Stimulated activated CD8-positive, alpha-beta memory T cell treated with anti-CD3 and anti-CD28 coated beads, Interleukin-12 subunit alpha, Interleukin-12 subunit beta, amount 100 ng/mL, for 24 hours (primary cell): Measurements from ENCODE around the gene COX18.
A peak's percentile ranks its signal among the peaks of the same experiment; 100 is the strongest.

Source experiments
- DNase-seq: peaks from one replicate; pipeline ENCODE4 v3.0.0-alpha.2; 2020; ENCODE audit errors: extremely low read depth

The COX18 gene, protein sequence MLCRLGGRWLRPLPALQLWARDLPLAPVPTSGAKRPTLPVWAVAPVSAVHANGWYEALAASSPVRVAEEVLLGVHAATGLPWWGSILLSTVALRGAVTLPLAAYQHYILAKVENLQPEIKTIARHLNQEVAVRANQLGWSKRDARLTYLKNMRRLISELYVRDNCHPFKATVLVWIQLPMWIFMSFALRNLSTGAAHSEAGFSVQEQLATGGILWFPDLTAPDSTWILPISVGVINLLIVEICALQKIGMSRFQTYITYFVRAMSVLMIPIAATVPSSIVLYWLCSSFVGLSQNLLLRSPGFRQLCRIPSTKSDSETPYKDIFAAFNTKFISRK

DNA sequence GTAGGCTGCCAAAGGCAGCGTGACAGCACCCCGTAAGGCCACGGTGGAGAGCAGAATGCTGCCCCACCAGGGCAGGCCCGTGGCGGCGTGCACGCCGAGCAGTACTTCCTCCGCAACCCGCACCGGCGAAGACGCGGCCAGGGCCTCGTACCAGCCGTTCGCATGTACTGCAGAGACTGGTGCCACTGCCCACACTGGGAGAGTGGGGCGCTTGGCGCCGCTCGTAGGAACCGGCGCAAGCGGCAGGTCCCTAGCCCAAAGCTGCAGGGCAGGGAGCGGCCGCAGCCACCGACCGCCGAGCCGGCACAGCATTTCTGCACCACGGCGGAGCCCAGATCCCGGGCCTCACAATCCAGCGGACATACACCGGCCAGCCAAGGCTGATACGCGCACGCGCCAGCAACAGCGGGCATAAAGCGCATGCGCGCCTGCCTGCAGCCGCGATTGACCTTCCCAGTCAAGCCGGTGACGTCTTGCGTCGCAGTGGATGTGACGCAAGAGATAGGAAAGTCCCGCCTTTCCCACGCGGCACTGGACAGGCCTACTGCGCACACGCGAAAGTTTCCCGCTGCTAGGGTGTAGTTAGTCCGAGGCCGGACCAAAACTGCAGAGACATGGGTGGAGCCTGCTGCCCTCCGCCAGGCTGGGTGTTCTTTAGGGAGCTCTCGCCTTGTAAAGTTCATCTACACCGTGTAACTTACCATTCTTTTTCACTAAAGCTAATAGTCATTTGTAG, at the start of gene COX18:
TSS of gene COX18 (minus strand) at position 379 of the 736 bp plus-strand sequence. CDS start at position 312, 67 bp downstream.
- peak; percentile 86 for DNase-seq

DNA sequence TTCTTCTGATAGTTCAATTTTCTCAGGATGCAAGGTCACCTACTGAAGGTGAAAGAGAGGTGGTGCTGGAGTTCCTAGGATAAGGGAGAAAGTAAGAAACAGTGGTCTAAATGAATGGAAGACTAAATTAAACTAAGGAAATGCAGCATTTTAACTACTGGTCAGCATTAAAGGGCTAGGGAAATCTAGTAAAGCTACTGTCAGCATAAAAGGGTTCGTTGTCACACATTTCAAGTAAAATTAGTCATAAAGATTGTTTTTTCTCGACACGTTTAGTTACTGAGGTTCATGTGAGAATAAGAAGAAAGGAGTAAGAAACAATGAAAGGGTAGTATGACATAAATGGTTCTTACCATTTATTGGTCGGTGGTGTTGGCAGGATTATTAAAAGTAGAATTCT, 40.0 kb upstream of the COX18 start:
- no peak for DNase-seq

DNA sequence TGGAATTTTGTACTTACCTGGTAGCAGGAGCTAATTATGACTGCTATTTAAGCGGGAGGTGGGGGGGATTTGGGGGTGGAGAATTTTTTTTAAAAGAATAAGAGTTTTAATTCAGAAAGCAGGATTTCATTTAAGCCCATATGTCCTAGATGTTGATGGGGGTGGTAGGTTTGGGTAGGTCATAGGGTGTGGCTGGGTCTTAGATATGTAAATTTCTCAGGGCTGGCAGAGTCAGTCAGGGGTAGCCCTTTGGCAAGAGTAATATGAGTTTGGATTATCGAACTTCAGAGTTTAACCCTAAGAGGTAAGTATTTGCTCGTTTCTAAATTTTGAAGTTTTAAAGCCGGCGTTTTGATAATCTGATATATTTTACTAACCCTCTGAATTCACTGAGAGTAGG, 35.2 kb upstream of the COX18 start:
- no peak for DNase-seq

DNA sequence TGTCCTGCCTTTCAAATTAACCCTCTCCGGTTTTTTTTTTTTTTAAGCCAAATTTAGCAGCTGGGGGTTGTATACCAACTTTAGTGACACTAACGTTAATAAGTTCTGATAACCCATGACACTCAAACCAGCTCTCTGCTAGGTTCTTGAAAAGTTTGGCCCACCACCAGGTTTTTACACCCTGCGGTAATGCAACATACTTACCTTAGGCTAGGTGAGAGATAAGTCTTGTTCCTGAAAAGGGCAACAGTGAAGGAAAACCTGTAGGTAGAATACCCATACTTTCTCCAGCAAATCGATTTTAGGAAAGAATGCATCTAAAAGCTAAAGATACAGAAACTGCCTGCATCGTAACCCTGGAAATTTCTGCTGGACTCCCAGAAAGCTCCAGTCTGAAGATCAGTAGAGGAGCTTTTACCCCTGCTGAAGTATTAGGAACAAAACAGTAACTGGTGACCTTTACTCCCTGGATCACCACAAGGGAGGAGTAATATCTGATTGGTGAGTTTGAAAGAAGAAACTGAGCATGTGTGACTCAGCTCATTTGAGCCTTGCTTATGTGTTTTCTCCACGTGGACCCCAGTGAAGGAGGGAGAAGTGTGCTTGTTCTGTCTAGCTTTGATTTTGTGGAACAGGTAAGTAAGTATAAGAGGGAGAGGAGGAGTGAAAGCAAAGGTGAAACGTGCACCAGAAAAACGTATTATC, 34.4 kb upstream of the COX18 start:
- no peak for DNase-seq

DNA sequence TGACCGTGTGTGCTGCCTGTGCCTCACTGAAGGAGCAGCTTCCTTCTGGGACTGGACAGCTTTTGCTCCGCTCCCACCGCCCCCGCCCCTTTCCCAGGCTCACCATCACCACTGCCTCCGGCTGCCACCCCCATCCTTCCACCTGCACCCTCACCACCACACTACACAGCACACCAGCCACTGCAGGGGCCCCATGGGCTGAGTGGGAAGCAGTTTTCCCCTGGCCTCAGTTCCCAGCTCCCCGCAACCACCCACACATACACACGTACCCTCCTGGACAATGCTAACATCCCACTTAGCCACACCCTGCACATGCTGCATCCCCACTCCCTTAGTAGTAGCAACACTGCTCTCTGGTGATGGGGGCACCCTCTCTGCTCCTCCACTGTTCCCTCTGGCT, 29.6 kb upstream of the COX18 start:
- no peak for DNase-seq

DNA sequence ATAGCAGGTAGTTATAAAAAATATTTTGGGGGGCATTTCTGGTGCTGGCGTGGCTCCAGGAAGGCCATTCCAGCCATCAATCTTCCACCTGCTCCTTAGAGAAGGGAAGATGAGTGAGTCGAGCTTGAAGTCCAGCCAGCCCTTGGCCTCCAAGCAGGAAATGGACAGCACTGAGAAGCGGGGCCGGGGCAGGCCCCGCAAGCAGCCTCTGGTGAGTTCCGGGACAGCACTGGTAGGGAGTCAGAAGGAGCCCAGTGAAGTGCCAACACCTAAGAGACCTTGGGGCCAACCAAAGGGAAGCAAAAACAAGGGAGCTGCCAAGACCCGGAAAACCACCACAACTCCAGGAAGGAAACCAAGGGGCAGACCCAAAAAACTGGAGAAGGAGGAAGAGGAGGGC, 29.2 kb upstream of the COX18 start:
- no peak for DNase-seq

DNA sequence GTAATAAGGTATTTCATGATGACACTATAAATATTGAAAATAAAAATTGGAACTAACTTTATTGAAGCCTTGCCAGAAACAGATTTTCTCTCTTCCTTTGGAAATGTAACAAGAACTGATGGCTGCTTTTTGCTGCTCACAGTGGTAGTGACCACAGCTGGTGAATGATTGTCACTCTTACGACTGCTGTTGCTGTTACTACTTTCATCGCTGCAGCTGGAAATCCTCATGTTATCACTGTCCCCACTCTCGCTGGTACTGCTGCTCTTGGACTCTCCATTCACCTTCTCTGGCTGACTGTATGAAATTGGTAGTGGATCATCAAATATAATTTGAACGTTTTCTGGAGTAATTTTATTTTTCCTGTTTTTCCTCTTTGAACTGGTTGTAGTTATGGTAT, 28.5 kb upstream of the COX18 start:
- DNase-seq = no peak

DNA sequence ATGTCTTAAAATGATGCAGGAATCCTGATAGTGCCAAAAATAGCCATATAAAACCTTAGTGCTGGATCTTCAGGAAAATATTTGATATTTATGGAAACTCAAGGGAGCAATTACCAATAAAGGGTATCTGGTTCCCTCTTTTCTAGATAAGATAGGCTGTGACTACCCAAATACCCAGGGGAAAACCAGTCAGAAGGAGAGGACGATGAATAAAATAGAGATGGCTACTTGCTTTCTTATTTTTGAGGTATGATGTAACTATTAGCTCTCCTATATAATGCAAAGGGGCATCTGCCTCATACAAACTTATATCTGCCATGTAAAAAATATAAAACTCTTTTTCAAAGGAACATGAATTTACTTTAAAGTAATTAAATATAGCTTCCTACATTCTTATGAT, 23.4 kb upstream of the COX18 start:
- no peak for DNase-seq

DNA sequence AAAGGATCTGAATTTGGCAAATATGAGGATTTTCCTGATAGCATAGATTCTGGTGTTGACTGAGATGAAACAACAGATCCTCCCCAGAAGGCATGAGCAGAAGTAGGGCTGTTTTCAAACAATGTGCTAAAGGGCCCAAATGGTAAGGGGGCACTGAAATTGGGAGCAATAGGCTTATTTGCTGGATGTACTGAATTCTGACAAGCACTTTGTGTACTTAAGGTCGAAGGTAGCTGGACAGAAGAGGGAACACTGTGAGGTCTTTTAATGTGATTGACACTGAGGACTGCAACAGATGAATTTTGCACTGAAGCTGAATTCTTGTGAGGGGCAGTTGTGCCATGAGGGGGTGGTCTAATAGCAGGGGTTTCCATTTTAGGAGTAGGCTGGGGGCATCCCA, 21.2 kb upstream of the COX18 start:
- no peak for DNase-seq

DNA sequence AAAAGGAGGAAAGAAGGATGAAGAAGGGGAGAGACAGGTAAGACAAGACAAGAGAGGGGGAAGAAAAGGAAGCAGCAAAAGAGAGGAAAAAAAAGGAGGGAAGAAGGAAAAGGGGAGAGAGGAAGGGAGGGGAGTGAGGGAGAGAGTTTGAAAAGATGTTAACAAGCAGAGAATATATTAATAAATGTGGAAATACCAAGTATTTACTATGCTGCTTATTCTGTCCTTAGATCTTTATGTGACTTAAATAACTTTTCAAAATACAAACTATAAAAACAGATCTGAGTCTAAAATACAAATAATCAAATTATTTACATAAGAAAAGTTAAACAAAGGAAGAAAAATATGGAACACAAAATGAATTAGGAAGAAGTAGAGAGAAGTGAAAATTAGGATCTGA, 18.4 kb upstream of the COX18 start:
- no peak for DNase-seq

DNA sequence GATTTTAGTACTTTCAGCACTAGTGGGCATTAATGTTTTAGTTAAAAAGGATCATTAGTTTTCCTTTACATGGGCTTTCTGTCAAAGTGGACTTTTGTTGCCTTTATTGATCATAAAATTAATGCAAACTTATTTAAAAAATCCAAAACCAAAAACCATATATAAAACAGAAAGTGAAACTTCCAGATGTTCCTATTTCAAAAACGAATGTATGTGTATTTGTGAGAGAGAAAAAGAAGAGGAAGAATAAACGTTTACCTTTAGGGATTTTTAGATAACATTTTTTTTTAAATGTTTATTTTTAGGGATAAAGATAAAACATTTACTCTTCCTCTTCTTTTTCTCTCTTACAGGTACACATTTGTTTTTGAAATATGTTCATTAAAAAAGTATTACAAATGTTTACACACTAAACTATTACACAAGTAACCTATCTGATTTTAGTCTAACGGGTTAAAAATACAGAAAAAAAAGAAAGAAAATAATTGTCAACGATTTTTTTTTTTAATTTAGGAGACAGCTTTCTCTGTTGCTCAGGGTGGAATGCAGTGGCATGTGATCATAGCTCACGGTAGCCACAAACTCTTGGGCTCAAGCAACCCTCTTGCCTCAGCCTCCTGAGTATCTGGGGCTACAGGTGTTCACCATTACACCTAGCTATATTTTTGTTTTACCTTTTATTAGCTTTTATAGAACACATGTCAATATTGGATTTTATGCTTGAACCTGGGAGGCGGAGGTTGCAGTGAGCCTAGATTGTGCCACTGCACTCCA, 16.8 kb upstream of the COX18 start:
- DNase-seq = no peak

DNA sequence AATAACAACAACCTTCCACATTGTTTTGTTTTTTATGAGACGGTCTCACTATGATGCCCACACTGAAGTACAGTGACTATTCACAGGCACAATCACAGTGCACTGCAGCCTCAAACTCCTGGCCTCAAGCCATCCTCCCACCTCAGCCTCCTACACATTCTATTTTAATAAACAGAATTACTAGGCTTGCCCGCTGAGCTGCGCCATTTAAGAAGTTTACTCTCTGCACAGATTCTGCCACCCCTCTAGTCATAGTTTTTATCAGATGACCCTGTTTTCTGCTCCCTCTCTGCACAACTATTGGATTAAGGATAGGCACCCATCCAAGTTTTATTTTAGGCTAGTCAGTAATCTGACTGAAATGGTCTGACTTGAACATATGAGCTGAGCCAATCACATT, 11.3 kb upstream of the COX18 start:
- DNase-seq = no peak

DNA sequence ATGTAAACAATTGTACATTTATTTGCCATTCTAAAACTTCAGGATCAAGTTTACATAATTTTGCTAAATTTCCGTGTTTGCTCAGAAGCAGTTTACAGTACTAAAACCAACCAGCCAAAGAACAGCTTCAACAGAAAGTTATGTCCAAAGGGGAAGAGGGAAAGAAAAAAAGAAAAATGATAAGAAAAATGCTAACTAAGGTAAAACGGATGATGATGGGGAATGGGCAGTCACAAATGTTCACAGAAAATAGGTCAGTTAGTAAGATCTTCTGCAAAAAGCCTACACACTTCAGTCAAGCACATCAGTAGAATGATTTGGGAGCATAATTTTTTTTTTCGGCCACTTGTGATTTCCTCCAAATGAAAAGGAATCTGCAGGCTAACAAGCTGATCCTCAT, 6.3 kb upstream of the COX18 start:
- no peak for DNase-seq

DNA sequence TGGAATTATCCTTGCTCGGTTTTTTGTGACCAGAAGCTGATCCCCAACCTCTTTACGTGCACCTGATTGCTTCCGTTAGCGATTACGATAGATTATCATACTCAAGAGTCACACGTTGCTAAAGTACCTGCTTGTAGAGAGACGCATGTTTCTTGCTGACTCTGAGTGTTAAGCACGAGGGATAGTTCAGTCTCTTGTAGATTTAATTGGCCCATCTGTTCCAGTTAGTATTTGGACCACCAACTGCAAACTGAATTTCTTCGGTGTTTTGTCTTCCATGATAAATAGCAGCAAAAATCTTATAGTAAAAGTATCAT, 516 bp upstream of the COX18 start:
- DNase-seq = no peak

DNA sequence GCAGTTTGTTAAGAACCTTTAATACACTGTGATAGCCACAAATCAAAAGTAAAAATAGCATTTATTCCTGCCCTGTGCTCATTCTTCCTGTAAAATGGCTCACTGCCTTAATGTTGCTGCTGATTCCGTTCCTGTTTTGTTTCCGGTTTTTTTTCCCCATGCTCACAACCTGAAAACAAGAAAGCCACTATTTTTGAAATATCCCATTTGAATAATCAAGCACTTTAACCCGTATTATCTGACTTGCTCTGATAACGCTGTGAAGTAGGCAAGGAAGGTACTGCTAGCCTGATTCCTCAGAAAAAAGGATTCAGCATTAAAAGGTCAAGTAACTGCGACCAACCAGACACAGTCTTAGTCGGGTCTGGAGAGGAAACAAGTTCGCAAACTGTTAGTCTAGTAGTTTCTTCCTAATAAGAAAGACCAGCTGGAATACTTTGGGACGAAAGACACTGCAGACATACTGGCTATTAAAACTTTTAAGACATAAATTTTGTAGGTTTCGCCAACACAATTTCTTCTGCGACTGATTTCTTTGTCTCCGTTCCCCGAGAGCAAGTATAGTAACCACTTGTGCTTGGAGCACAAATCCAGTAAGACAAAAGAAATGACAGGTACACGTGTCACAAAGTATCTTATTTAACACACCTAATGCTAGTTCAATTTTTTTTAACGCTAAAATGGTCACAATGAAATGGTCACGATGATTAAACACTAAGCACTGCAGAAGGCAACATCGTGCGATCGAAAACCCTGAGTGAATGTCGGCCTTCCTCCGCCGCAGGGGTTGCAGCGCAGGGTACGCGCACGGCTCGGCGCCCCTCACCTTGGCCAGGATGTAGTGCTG, 802 bp downstream of the COX18 start:
- DNase-seq = no peak

DNA sequence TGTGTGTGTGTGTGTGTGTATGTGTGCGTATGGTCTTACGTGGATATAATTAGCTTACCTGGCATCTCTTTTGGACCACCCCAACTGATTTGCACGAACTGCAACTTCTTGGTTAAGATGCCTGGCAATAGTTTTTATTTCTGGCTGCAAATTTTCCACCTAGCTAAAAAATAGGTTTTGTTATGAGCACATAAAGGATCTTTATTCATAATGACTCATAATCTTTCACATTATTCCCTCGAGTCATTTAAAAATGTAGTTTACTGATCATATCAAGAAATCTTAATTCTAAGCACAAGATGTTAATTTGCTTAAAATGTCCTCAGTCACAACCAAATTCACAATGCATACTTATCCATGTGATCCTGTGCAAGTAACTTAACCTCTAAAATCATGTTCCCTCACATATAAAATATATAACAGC, 1.5 kb downstream of the COX18 start:
- DNase-seq = no peak

DNA sequence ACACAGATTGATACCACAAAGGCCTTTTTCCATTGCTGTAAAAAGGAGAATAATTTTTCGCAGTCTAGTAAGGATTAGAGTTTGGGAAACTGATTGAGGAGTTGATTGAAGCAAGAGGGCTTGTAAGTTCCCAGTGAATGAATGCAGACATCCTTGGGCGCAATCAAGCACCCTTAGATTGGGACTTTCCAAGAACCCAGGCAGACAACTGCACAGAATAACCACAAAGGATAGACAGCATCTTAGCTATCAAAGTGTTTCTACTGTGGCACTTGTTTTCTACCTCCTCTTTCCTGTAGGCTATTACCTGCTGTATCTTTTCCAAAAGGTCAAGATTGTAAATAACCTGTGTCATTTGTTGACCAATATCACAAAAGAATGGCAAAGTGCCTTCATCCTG, 2.6 kb downstream of the COX18 start:
- DNase-seq = no peak

DNA sequence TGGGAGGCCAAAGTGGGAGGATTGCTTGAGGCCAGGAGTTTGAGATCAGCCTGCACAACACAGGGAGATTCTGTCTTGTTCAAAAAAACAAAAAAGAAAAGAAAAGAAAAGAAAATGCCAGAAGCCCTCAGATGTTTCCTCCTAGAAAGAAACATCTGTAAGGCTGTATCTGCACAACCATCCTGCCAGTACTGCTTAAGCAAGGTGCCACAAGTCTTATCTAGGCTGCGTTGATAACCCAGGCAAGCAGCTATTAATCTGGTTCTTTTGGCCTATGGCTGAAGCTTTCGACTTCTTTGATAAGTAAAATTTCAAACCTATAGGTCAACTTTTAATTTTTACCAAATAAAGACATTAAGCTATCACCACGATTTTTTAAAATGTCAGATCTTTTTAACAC, 3.1 kb downstream of the COX18 start:
- DNase-seq = no peak

DNA sequence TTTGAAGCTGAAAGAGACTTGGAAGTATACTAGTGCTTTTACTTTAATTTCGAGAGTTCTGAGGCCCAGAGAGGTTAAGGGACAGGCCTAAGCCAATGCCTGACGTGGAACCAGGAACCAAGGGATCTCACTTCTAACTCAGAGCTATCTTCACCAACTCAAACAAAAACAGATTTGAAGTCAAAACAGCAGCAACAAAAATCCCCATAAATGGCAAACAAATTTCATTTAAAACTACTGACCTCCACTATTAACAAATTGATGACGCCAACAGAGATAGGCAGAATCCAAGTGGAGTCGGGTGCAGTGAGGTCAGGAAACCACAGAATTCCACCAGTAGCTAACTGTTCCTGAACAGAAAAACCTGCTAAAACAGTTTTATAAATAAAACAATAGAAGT, 5.0 kb downstream of the COX18 start:
- no peak for DNase-seq

DNA sequence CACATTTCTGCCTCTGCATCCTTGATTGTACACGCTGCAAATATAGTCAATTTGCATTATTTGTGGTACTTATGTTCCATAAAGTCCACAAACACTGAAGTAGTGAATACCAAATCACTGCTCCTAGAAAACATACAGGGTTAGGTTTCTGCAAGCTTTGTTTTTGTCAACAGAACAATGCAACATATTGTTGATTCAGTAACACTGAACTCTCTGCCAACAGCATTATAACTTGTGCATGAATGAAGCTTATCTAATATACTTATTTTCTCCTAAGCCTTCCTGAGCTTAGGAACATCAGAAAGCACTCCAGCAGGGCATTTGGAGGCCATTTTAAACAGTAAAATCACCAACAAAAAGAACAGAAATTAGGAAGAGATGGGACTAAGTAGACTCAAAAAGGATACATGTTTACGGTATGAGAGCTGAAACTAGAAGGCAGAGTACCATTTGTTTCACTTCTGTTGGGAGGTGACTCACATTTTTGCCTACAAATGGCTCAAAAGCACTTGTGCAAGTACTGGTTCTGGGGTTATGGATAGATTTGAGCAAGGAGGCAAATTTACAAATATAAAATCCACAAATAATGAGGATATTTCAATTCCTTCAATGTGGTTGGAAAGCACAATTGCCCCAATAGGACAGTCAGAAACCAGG, 14.1 kb downstream of the COX18 start:
- no peak for DNase-seq

DNA sequence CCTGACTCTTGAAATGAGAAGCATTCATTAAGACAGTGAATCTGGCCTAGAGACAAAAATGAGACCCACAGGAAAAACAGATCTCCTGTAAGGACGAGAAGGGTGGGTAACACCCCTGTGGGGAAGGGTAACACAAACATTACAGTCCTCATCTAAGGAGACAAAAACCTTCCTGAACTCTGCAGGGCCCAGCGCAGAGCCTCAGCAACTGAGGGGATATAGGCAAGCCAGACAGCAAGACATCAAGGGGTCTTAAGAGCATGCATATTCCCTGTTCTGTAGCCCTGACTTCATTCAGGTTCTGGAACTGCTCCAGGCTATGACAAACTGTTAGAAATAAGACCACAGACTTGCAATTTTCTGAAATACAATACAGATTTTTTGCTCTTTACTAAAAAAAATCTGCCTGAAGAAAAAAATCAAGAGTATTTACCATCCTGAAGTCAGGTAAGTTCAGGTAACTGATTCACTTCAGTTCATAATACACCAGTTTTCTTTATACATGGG, 15.5 kb downstream of the COX18 start:
- DNase-seq = no peak
